RWPE1 (cell line): ENCODE measurements around the gene DCAF5.

Experiments used
- CTCF ChIA-PET: fragments of 350-600 bp; sonication (Branson Sonifier 250); formaldehyde crosslinking; extraction: SDS; loops from one replicate; lab custom pipeline; 2021; lab: Yijun Ruan, JAX
- POLR2A ChIA-PET: fragments of 400-600 bp; formaldehyde crosslinking; extraction: SDS; loops from one replicate; lab custom pipeline; 2020; ENCODE audit warnings: antibody characterized with exemption; ENCODE audit not compliant: low non-redundant PET; lab: Yijun Ruan, JAX
- DNase-seq: peaks from one replicate; pipeline ENCODE4 v3.0.0; 2012; ENCODE audit warnings: low spot score
- H3K27ac ChIP-seq: fragments of 450-650 bp; 2 replicates; pipeline ENCODE4 v1.5.1; 2017
- TF ChIP-seq, protein P1 (sequence below): fragments of 450-650 bp; conservative IDR thresholded peaks from 2 replicates; pipeline ENCODE4 v1.5.1; 2017; ENCODE audit warnings: low read depth, mild to moderate bottlenecking

DCAF5 gene

DNA sequence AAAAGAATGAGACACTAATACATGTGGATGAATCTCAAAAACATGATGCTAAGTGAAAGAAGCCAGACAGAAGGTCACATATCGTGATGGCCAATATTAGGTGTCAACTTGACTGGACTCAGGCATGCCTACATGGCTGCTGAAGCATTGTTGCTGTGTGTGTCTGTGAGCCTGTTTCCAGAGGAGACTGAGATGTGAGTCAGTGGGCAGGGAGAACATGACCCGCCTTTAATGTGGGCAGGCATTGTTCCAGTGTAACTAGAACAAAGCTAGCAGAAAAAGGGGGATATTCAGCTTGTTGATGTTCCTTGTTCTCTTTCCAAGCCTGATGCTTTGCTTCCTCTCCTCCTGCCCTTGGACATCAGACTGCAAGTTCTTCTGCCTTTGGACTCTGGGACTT, 47.6 kb downstream of the DCAF5 start:
- CTCF ChIA-PET: no interaction called here
- no peak overlapping the region for H3K27ac ChIP-seq
- TF ChIP-seq, protein P1, sequence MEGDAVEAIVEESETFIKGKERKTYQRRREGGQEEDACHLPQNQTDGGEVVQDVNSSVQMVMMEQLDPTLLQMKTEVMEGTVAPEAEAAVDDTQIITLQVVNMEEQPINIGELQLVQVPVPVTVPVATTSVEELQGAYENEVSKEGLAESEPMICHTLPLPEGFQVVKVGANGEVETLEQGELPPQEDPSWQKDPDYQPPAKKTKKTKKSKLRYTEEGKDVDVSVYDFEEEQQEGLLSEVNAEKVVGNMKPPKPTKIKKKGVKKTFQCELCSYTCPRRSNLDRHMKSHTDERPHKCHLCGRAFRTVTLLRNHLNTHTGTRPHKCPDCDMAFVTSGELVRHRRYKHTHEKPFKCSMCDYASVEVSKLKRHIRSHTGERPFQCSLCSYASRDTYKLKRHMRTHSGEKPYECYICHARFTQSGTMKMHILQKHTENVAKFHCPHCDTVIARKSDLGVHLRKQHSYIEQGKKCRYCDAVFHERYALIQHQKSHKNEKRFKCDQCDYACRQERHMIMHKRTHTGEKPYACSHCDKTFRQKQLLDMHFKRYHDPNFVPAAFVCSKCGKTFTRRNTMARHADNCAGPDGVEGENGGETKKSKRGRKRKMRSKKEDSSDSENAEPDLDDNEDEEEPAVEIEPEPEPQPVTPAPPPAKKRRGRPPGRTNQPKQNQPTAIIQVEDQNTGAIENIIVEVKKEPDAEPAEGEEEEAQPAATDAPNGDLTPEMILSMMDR: no peak
- no peak for DNase-seq
- POLR2A ChIA-PET: no interaction called here

DNA sequence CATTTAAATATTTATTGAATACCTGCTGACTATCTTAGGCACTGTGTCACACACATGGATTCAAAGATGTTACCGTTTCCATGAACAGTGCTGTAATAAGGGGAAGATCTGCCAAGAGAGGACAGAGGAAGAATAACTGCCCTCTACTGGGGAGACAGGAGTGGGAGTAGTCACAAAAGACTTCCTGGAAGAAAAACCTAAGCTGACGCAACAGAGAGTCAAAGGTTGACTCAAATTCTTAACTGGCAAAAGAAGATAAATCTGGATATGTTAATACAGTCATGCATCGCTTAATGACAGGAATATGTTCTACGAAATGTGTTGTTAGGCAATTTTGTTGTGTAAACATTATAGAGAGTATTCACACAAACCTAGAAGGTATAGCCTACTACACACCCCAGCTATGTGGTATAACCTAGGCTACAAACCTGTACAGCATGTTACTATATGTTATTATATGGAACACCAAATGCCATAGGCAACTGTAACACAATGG, 51.5 kb downstream of the DCAF5 start:
- peak; percentile 36 for DNase-seq
- POLR2A ChIA-PET: no interaction called here
- TF ChIP-seq, protein P1: peak; percentile 37
- CTCF ChIA-PET: interaction anchor here (0.5 to 0.6 kb wide), 4 partner anchors 86 to 265 kb away, joined by 3 to 4 read pairs (median 4); no protein-coding TSS in a partner anchor
- no peak overlapping the region for H3K27ac ChIP-seq

DNA sequence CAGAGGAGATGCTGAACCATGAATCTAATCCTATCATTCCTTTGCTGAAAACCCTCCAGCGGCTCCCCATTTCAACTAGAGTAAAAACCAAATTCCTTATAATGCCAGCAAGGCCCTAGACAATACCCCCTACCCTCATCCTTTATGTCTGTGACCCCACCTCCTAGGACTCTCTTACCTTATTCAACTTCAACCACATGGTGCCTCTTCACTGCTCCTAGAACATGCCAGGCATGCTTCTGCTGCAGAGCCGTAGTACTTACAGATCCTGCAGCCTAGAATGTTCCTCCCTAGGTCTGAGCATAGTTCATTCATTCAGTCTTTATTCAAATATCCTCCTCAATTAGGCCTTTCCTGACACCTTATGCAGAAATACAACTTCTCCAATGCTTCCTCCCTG, 54.9 kb downstream of the DCAF5 start:
- DNase-seq: no peak
- TF ChIP-seq, protein P1: no peak
- no peak overlapping the region for H3K27ac ChIP-seq
- ChIA-PET CTCF (interaction anchor here (0.6 to 0.8 kb wide), 2 partner anchors 9 to 160 kb away, joined by 3 to 5 read pairs; no protein-coding TSS in a partner anchor), POLR2A (no interaction called here)

DNA sequence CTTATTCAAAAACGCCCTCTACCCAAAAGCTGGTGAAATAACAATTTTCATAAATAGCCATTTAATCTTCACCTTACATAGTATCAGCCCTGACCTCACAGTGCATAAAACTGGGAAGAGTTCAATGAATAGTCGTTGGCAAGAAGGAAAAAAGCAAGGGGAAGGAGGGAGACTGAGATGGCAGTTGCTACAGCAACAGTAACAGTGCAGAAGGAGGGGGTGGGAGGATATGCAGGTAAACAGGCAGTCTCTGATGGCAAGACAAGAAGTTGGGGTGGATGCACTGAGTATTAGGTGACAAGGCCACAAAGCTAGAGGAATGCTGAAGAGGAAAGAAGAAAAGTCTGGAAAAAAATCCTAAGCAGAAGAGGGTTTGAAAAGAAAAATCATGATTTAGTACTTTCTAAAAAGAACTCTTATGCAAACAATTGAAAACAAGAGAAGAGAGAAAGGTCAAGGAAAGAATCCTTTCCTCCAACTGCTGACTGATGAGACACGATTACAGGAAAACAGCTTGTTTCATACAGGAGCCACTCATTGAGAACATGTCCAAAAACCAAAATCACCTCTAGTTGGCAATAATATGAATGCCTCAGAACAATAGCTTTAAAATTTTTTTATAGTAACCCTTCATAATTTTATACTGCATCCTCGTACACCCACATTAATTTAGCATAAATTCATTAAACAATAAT, 56.0 kb downstream of the DCAF5 start:
- TF ChIP-seq, protein P1: no peak
- CTCF ChIA-PET: interaction anchor here (0.5 to 1.8 kb wide), 3 partner anchors 10 to 233 kb away, joined by 3 to 9 read pairs (median 3); no protein-coding TSS in a partner anchor
- no peak overlapping the region for H3K27ac ChIP-seq
- no peak for DNase-seq
- POLR2A ChIA-PET: no interaction called here

DNA sequence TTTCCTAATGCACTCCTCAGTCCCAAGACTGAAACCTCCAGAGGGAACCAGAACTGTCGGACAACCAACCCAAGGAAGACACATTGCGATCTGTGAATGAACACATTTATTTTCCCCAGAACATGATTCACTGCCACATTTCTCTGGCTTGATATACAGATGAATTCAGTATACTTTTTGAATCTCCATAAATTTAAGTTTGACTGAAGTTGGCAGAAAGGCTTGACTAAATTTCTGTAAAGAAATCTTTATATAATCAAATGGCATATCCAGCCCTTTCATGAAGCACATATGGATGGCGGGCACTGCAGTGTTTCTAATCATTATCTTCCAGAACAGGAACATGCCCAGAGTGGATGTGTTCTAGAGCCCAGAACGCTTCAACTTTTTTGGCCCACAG, 56.7 kb downstream of the DCAF5 start:
- ChIA-PET CTCF (interaction anchor here (1.8 kb wide), 1 partner anchor 233 kb away, joined by 9 read pairs; no protein-coding TSS in a partner anchor), POLR2A (no interaction called here)
- no peak overlapping the region for H3K27ac ChIP-seq
- TF ChIP-seq, protein P1: no peak
- DNase-seq: no peak

DNA sequence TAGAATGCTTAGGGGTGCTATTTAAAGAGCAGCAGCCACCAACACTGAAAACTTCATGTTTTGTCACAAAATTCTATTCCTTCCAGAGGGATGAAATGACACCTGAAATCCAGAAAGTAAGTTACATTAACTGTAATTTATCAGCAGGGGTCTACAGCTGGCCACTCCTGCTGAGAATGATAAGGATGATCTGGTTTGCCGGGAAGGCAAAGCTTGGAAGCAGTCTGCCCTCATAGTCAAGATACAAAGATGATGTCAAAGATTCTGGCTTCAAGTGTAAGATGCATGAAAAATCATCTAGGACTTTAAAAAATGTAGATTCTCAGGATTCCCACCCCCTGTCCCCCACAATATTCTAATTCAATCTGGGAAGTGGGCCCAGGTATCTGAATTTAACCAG, 58.4 kb downstream of the DCAF5 start:
- CTCF ChIA-PET: interaction anchor here (0.6 to 0.7 kb wide), 2 partner anchors 29 to 102 kb away, joined by 3 read pairs; no protein-coding TSS in a partner anchor
- H3K27ac ChIP-seq: no peak overlapping the region
- no peak for DNase-seq
- TF ChIP-seq, protein P1: no peak
- POLR2A ChIA-PET: no interaction called here
